HepG2 (cell line): ENCODE results near the gene ABCA4.

Source experiments
- POLR2AphosphoS5 ChIP-seq: IDR thresholded peaks from 2 replicates; pipeline ENCODE4 v1.6.1; 2012; ENCODE audit warnings: low read depth, low read length
- ZNF709 ChIP-seq: sonication (generic); formaldehyde crosslinking; IDR thresholded peaks from 2 replicates; pipeline ENCODE4 v1.5.0; 2020; ENCODE audit warnings: mild to moderate bottlenecking, missing genetic modification reagents

- TF ChIP-seq POLR2AphosphoS5 (no peak), ZNF709 (no peak)
Measured at GRCh38 chr1:94115900-94116436, 5.0 kb downstream of the ABCA4 start.
